Measurements from ENCODE around the gene GPX6.
A peak's percentile ranks its signal among the peaks of the same experiment; 100 is the strongest.
"Not testable (repeated sequence)": the region's sequence is repeated elsewhere in the genome, so short reads cannot be mapped to it uniquely, and the experiment has no call there.

Gene GPX6

GRCh38 chr6:28522594-28523240 lies 7.1 kb upstream of the GPX6 start:
- Histone ChIP-seq H3K27ac (ENCODE audit: low read depth, low read length) (no peak overlapping the region), H3K9me3 (ENCODE audit: control insufficient read depth, insufficient read depth, low read depth, low read length) (no peaks in the 10 kb centered on the region), H3K9ac (ENCODE audit: low read length) (no peak overlapping the region), H3K27me3 (ENCODE audit: control insufficient read depth, insufficient read depth, low read length) (peaks cover 4% of the 10 kb centered on the region; the same call in 1 of the 2 replicates), H3K36me3 (ENCODE audit: control insufficient read depth, insufficient read depth, low read length) (no peaks in the 10 kb centered on the region), H3K4me3 (ENCODE audit: low read depth, low read length) (no peak overlapping the region), H3K4me1 (ENCODE audit: control insufficient read depth, insufficient read depth, low read length) (peaks cover 9% of the 10 kb centered on the region; the same call in 1 of the 2 replicates)

GRCh38 chr6:28517964-28518363 lies 2.4 kb upstream of the GPX6 start:
- Histone ChIP-seq H3K36me3 (ENCODE audit: control insufficient read depth, insufficient read depth, low read length) (no peaks in the 10 kb centered on the region), H3K4me1 (ENCODE audit: control insufficient read depth, insufficient read depth, low read length) (no peaks in the 10 kb centered on the region), H3K9ac (ENCODE audit: low read length) (no peak overlapping the region), H3K4me3 (ENCODE audit: low read depth, low read length) (no peak overlapping the region), H3K27me3 (ENCODE audit: control insufficient read depth, insufficient read depth, low read length) (peaks cover 5% of the 10 kb centered on the region), H3K9me3 (ENCODE audit: control insufficient read depth, insufficient read depth, low read depth, low read length) (no peaks in the 10 kb centered on the region), H3K27ac (ENCODE audit: low read depth, low read length) (no peak overlapping the region)

GRCh38 chr6:28512387-28512786 lies 3.2 kb downstream of the GPX6 start:
- not testable (repeated sequence) for H3K4me3 ChIP-seq (ENCODE audit: low read depth, low read length); H3K27me3 ChIP-seq (ENCODE audit: control insufficient read depth, insufficient read depth, low read length); H3K4me1 ChIP-seq (ENCODE audit: control insufficient read depth, insufficient read depth, low read length); H3K36me3 ChIP-seq (ENCODE audit: control insufficient read depth, insufficient read depth, low read length); H3K9ac ChIP-seq (ENCODE audit: low read length); H3K9me3 ChIP-seq (ENCODE audit: control insufficient read depth, insufficient read depth, low read depth, low read length); H3K27ac ChIP-seq (ENCODE audit: low read depth, low read length)

- H3K27me3 ChIP-seq (ENCODE audit: control insufficient read depth, insufficient read depth, low read length), result no peaks in the 10 kb centered on the region; the same call in 1 of the 2 replicates
- peaks cover 5% of the 10 kb centered on the region for H3K4me1 ChIP-seq (ENCODE audit: control insufficient read depth, insufficient read depth, low read length)
- no peaks in the 10 kb centered on the region for H3K9me3 ChIP-seq (ENCODE audit: control insufficient read depth, insufficient read depth, low read depth, low read length)
- H3K36me3 ChIP-seq (ENCODE audit: control insufficient read depth, insufficient read depth, low read length), result no peaks in the 10 kb centered on the region
- no peak overlapping the region for H3K4me3 ChIP-seq (ENCODE audit: low read depth, low read length)
- H3K27ac ChIP-seq (ENCODE audit: low read depth, low read length), result no peak overlapping the region
- no peak overlapping the region for H3K9ac ChIP-seq (ENCODE audit: low read length)
Measured at GRCh38 chr6:28511628-28512300, 3.8 kb downstream of the GPX6 start.

GRCh38 chr6:28506807-28507475 lies 8.7 kb downstream of the GPX6 start:
- Histone ChIP-seq H3K9me3 (ENCODE audit: control insufficient read depth, insufficient read depth, low read depth, low read length) (no peaks in the 10 kb centered on the region), H3K9ac (ENCODE audit: low read length) (no peak overlapping the region), H3K4me3 (ENCODE audit: low read depth, low read length) (0 out of 2 replicates have a peak overlapping the region, but pooled peaks have one; percentile 4), H3K27me3 (ENCODE audit: control insufficient read depth, insufficient read depth, low read length) (no peaks in the 10 kb centered on the region), H3K27ac (ENCODE audit: low read depth, low read length) (no peak overlapping the region), H3K36me3 (ENCODE audit: control insufficient read depth, insufficient read depth, low read length) (no peaks in the 10 kb centered on the region), H3K4me1 (ENCODE audit: control insufficient read depth, insufficient read depth, low read length) (peaks cover 7% of the 10 kb centered on the region)

- Histone ChIP-seq H3K4me1 (ENCODE audit: control insufficient read depth, insufficient read depth, low read length) (peaks cover 7% of the 10 kb centered on the region), H3K4me3 (ENCODE audit: low read depth, low read length) (no peak overlapping the region), H3K27me3 (ENCODE audit: control insufficient read depth, insufficient read depth, low read length) (no peaks in the 10 kb centered on the region), H3K9me3 (ENCODE audit: control insufficient read depth, insufficient read depth, low read depth, low read length) (0 out of 2 replicates have a peak, but pooled peaks cover 5% of the 10 kb centered on the region), H3K36me3 (ENCODE audit: control insufficient read depth, insufficient read depth, low read length) (no peaks in the 10 kb centered on the region), H3K27ac (ENCODE audit: low read depth, low read length) (no peak overlapping the region), H3K9ac (ENCODE audit: low read length) (no peak overlapping the region)
Measured at GRCh38 chr6:28505733-28506132, 9.9 kb downstream of the GPX6 start.

- not testable (repeated sequence) for H3K9ac ChIP-seq (ENCODE audit: low read length); H3K27ac ChIP-seq (ENCODE audit: low read depth, low read length); H3K9me3 ChIP-seq (ENCODE audit: control insufficient read depth, insufficient read depth, low read depth, low read length); H3K4me3 ChIP-seq (ENCODE audit: low read depth, low read length); H3K36me3 ChIP-seq (ENCODE audit: control insufficient read depth, insufficient read depth, low read length); H3K27me3 ChIP-seq (ENCODE audit: control insufficient read depth, insufficient read depth, low read length); H3K4me1 ChIP-seq (ENCODE audit: control insufficient read depth, insufficient read depth, low read length)
Measured at GRCh38 chr6:28502709-28503305, 12.8 kb downstream of the GPX6 start.

GRCh38 chr6:28502136-28502535 lies 13.5 kb downstream of the GPX6 start:
- H3K27me3 ChIP-seq (ENCODE audit: control insufficient read depth, insufficient read depth, low read length), result not testable (repeated sequence)

GRCh38 chr6:28501259-28501658 lies 14.3 kb downstream of the GPX6 start:
- Histone ChIP-seq H3K4me1 (ENCODE audit: control insufficient read depth, insufficient read depth, low read length) (no peaks in the 10 kb centered on the region), H3K9me3 (ENCODE audit: control insufficient read depth, insufficient read depth, low read depth, low read length) (0 out of 2 replicates have a peak, but pooled peaks cover 5% of the 10 kb centered on the region), H3K27me3 (ENCODE audit: control insufficient read depth, insufficient read depth, low read length) (no peaks in the 10 kb centered on the region), H3K9ac (ENCODE audit: low read length) (no peak overlapping the region), H3K36me3 (ENCODE audit: control insufficient read depth, insufficient read depth, low read length) (no peaks in the 10 kb centered on the region), H3K27ac (ENCODE audit: low read depth, low read length) (no peak overlapping the region), H3K4me3 (ENCODE audit: low read depth, low read length) (no peak overlapping the region)

More at GRCh38 chr6:28502136-28502535, 13.5 kb downstream of the GPX6 start:
- H3K27ac ChIP-seq (ENCODE audit: low read depth, low read length); H3K9ac ChIP-seq (ENCODE audit: low read length); H3K36me3 ChIP-seq (ENCODE audit: control insufficient read depth, insufficient read depth, low read length); H3K9me3 ChIP-seq (ENCODE audit: control insufficient read depth, insufficient read depth, low read depth, low read length); H3K4me1 ChIP-seq (ENCODE audit: control insufficient read depth, insufficient read depth, low read length); H3K4me3 ChIP-seq (ENCODE audit: low read depth, low read length): not testable (repeated sequence)

- Histone ChIP-seq H3K36me3 (ENCODE audit: control insufficient read depth, insufficient read depth, low read length) (no peaks in the 10 kb centered on the region), H3K4me1 (ENCODE audit: control insufficient read depth, insufficient read depth, low read length) (no peaks in the 10 kb centered on the region), H3K27ac (ENCODE audit: low read depth, low read length) (no peak overlapping the region), H3K9ac (ENCODE audit: low read length) (no peak overlapping the region), H3K27me3 (ENCODE audit: control insufficient read depth, insufficient read depth, low read length) (no peaks in the 10 kb centered on the region), H3K9me3 (ENCODE audit: control insufficient read depth, insufficient read depth, low read depth, low read length) (0 out of 2 replicates have a peak, but pooled peaks cover 5% of the 10 kb centered on the region), H3K4me3 (ENCODE audit: low read depth, low read length) (no peak overlapping the region)
Measured at GRCh38 chr6:28497893-28498292, 17.7 kb downstream of the GPX6 start.

- no peak overlapping the region for H3K27ac ChIP-seq (ENCODE audit: low read depth, low read length)
- no peaks in the 10 kb centered on the region for H3K27me3 ChIP-seq (ENCODE audit: control insufficient read depth, insufficient read depth, low read length)
- H3K36me3 ChIP-seq (ENCODE audit: control insufficient read depth, insufficient read depth, low read length), result no peaks in the 10 kb centered on the region
- no peak overlapping the region for H3K4me3 ChIP-seq (ENCODE audit: low read depth, low read length)
- H3K4me1 ChIP-seq (ENCODE audit: control insufficient read depth, insufficient read depth, low read length), result no peaks in the 10 kb centered on the region
- H3K9ac ChIP-seq (ENCODE audit: low read length), result no peak overlapping the region
- H3K9me3 ChIP-seq (ENCODE audit: control insufficient read depth, insufficient read depth, low read depth, low read length), result 0 out of 2 replicates have a peak, but pooled peaks cover 5% of the 10 kb centered on the region
Measured at GRCh38 chr6:28497306-28497705, 18.3 kb downstream of the GPX6 start.
